K562 (cell line): ENCODE results near the gene TAF4. TPM values are rescaled to one million over a fixed set of nuclear protein-coding genes. Genes with fewer than 3 reads are reported as not detected.

Source experiments
- ATAC-seq: fragments of 200-7000 bp; cut with Tn5 transposase; 3 replicates; pipeline ENCODE4 v1.9.1; 2020; ENCODE audit warnings: moderate library complexity
- BruUV-seq: library from RNA; stranded (reverse); fragments of 400-500 nt; replicated peaks from 2 replicates; lab custom pipeline; 2021; lab: Mats Ljungman, UMichigan
- CTCF ChIA-PET: fragments of 300-600 bp; formaldehyde crosslinking; extraction: SDS; loops from one replicate; lab custom pipeline; 2021; ENCODE audit warnings: low intra/inter-chr PET ratio; lab: Yijun Ruan, JAX
- POLR2A ChIA-PET: fragments of 300-600, 350-650 bp; sonication (Branson Sonifier 250); formaldehyde crosslinking; extraction: SDS; loops from one replicate; lab custom pipeline; 2021; ENCODE audit warnings: antibody characterized with exemption, inconsistent platforms; lab: Yijun Ruan, JAX
- DNase-seq, 4 experiments: peaks; one replicate each; pipeline versions ENCODE4 v3.0.0 to v3.0.0-alpha.2; 2011 to 2018; ENCODE audit warnings: low spot score in 3 of 4, mixed read lengths in 3 of 4; ENCODE audit errors: extremely low read depth in 1 of 4
- FAIRE-seq: peaks from 2 replicates; lab custom pipeline; 2011; peaks lifted over from hg19 to GRCh38; lab: Jason Lieb, UNC
- H2AFZ ChIP-seq: 2 replicates; pipeline ENCODE4 v1.6.0; 2011; ENCODE audit warnings: low read depth, low read length, control low read depth, inconsistent platforms
- H3K27ac ChIP-seq: fragments of 200-600 bp; 3 replicates; pipeline ENCODE4 v1.8.0; 2011; ENCODE audit warnings: low read depth, mild to moderate bottlenecking, control low read depth, inconsistent platforms, low read length, moderate library complexity, mixed read lengths; ENCODE audit errors: extremely low read depth
- H3K27me3 ChIP-seq, 2 experiments: fragments of 300-600 bp in 1 of 2; 2 replicates in 1 of 2; 3 replicates in 1 of 2; pipeline versions ENCODE4 v1.6.0 to v1.8.0; 2011; ENCODE audit warnings: inconsistent platforms in 2 of 2, low read length in 2 of 2, mild to moderate bottlenecking in 1 of 2, mixed read lengths in 1 of 2, moderate library complexity in 1 of 2; ENCODE audit not compliant: control insufficient read depth in 2 of 2, insufficient read depth in 2 of 2
- H3K36me3 ChIP-seq: fragments of 300-600 bp; 3 replicates; pipeline ENCODE4 v1.8.0; 2011; ENCODE audit warnings: mild to moderate bottlenecking, low read length, inconsistent platforms; ENCODE audit not compliant: control insufficient read depth, insufficient read depth
- H3K4me1 ChIP-seq, 2 experiments: fragments of 200-600 bp in 1 of 2; replicated peaks in 1 of 2; 2 replicates in 1 of 2; 3 replicates in 1 of 2; pipeline versions ENCODE4 v1.5.1 to v1.8.0; 2011; ENCODE audit warnings: inconsistent platforms in 2 of 2, low read length in 2 of 2, mild to moderate bottlenecking in 1 of 2, mixed read lengths in 1 of 2, moderate library complexity in 1 of 2; ENCODE audit not compliant: control insufficient read depth in 2 of 2, insufficient read depth in 2 of 2
- H3K4me2 ChIP-seq: 2 replicates; pipeline ENCODE4 v1.6.1; 2011; ENCODE audit warnings: low read length, control low read depth, inconsistent platforms, mixed read lengths; ENCODE audit not compliant: insufficient read depth
- H3K4me3 ChIP-seq: fragments of 200-600 bp; sonication (generic), shearing (Covaris generic); 2 replicates; pipeline ENCODE4 v1.5.1; 2016; ENCODE audit warnings: control low read depth, inconsistent platforms
- H3K79me2 ChIP-seq: fragments of 200-600 bp; 3 replicates; pipeline ENCODE4 v1.8.0; 2011; ENCODE audit warnings: low read length, inconsistent platforms; ENCODE audit not compliant: control insufficient read depth, insufficient read depth
- H3K9ac ChIP-seq, 2 experiments: 2 replicates each; pipeline versions ENCODE4 v1.6.0 to v1.6.1; 2011; ENCODE audit warnings: low read depth in 2 of 2, low read length in 2 of 2, control low read depth in 1 of 2, inconsistent platforms in 1 of 2, mild to moderate bottlenecking in 1 of 2, mixed read lengths in 1 of 2; ENCODE audit not compliant: insufficient read depth in 1 of 2
- H3K9me1 ChIP-seq: one replicate; pipeline ENCODE4 v1.6.0; 2011; ENCODE audit warnings: inconsistent platforms, mild to moderate bottlenecking, low read length, moderate library complexity; ENCODE audit not compliant: control insufficient read depth, insufficient read depth
- H3K9me3 ChIP-seq: replicated peaks from 2 replicates; pipeline ENCODE4 v1.5.1; 2011; ENCODE audit warnings: low read depth, low read length, inconsistent platforms; ENCODE audit not compliant: control insufficient read depth, insufficient read depth
- H4K20me1 ChIP-seq: replicated peaks from 2 replicates; pipeline ENCODE4 v1.6.1; 2011; ENCODE audit warnings: low read length, inconsistent platforms, mixed read lengths; ENCODE audit not compliant: control insufficient read depth, insufficient read depth
- MAFG ChIP-seq: fragments of 450-650 bp; conservative IDR thresholded peaks from 2 replicates; pipeline ENCODE4 v1.6.1; 2016; ENCODE audit warnings: missing genetic modification characterization, missing compliant biosample characterization
- NR4A1 ChIP-seq, 2 experiments: fragments of 250-450 bp in 1 of 2; fragments of 450-650 bp in 1 of 2; sonication (Bioruptor Pico) in 1 of 2; IDR thresholded peaks; 2 replicates each; pipeline versions ENCODE4 v1.4.0 to v1.6.1; 2016 to 2020; ENCODE audit warnings: mild to moderate bottlenecking in 2 of 2, missing compliant biosample characterization in 1 of 2, missing genetic modification characterization in 1 of 2, moderate library complexity in 1 of 2
- RBM34 ChIP-seq: fragments of 200-400 bp; formaldehyde crosslinking; IDR thresholded peaks from 2 replicates; pipeline ENCODE4 v1.6.1; 2018; ENCODE audit warnings: low read length, borderline replicate concordance; ENCODE audit not compliant: insufficient read depth
- SREBF2 ChIP-seq: sonication (generic); formaldehyde crosslinking; IDR thresholded peaks from 2 replicates; pipeline ENCODE4 v1.4.0; 2020; ENCODE audit warnings: mild to moderate bottlenecking, missing genetic modification reagents
- ZNF830 ChIP-seq: fragments of 250-450 bp; sonication (Bioruptor Pico); IDR thresholded peaks from 2 replicates; pipeline ENCODE4 v1.5.0; 2021; ENCODE audit warnings: mild to moderate bottlenecking
- WGBS: fragments of 100-300 bp; shearing (Covaris generic); methylation state at CpG from one replicate; pipeline ENCODE4 v1.1.6; 2016; ENCODE audit warnings: low coverage, mixed read lengths; ENCODE audit not compliant: insufficient coverage; ENCODE audit errors: missing lambda C conversion rate; 5-methylcytosine and 5-hydroxymethylcytosine counted together
- in situ Hi-C: fragments of 300-500 bp; cut with MboI; formaldehyde crosslinking; loops from 4 replicates; pipeline ENCODE4 v1.15.0; 2018; ENCODE audit warnings: inconsistent platforms, mixed read lengths
- intact Hi-C: fragments of 100-400 bp; cut with micrococcal nuclease; formaldehyde crosslinking; loops from 2 replicates; pipeline ENCODE4 v1.14.2; 2022
- polyA plus RNA-seq, 8 experiments: library from polyadenylated mRNA; depleted of rRNA in 4 of 8; stranded (reverse) in 5 of 8; unstranded in 3 of 8; fragments of >200 nt; fragmentation: Nextera tagmentation in 2 of 8; fragmentation: Illumina TruSeq in 1 of 8; extraction: Ambion mirVana in 2 of 8; extraction: Trizol in 1 of 8; gene quantifications; 2 replicates each; pipeline versions ENCODE4 v1.2.1 to v1.2.3, GENCODE V29; 2011 to 2014; ENCODE audit warnings: inconsistent platforms in 1 of 8, missing spikeins in 1 of 8
- total RNA-seq, 7 experiments: library from RNA; depleted of rRNA in 6 of 7; stranded (reverse); fragments of >200 nt in 6 of 7; fragmentation: Illumina TruSeq in 2 of 7; extraction: Trizol in 2 of 7; gene quantifications; 2 replicates each; pipeline versions ENCODE4 v1.2.1 to v1.2.3, GENCODE V29; 2011 to 2021; ENCODE audit warnings: low replicate concordance in 1 of 7

The TAF4 gene
- total and polyA plus RNA-seq, 9 of the 15 experiments (the other 6 are each of a cell fraction or from before 2014, with no cell fraction given), result 0.44 to 28.3 (median 5.6) TPM

GRCh38 chr20:61937146-61937962, 128.3 kb downstream of the TAF4 start (continued):
- TF ChIP-seq NR4A1 (CRISPR knock-in tag; IDR thresholded peaks at IDR 0.05) (no peak), NR4A1 (tag; IDR thresholded peaks at IDR 0.05) (no peak), RBM34 (no peak), MAFG (tag) (no peak)
- TF ChIP-seq, all 486 proteins: peak for 0

- Histone ChIP-seq H3K4me2 (no peak overlapping the region), H3K9me1 (no peaks in the 10 kb centered on the region), H3K4me3 (no peak overlapping the region), H2AFZ (no peak overlapping the region), H3K9me3 (no peaks in the 10 kb centered on the region), H4K20me1 (peaks cover 13% of the 10 kb centered on the region), H3K27ac (no peak overlapping the region), H3K27me3 (peaks cover 14 to 58% of the 10 kb centered on the region in 2 experiments), H3K79me2 (no peaks in the 10 kb centered on the region), H3K9ac (no peak overlapping the region), H3K36me3 (no peaks in the 10 kb centered on the region), H3K4me1 (peaks cover 0 to 18% of the 10 kb centered on the region in 2 experiments; a peak in 2 of 5 replicates)
- intact Hi-C loops (no loop called here), in situ Hi-C loops (no loop called here)
- ChIA-PET CTCF (no interaction called here), POLR2A (interaction anchor here (0.6 kb wide), 1 partner anchor 23 kb away, joined by 3 read pairs; no protein-coding TSS in a partner anchor)
- no peak for ATAC-seq
- DNase-seq, result no peak
- TF ChIP-seq SREBF2 (CRISPR knock-in tag), result no peak
- TF ChIP-seq ZNF830 (CRISPR knock-in tag), result no peak
- no TSS peak for BruUV-seq
- WGBS, result 38% methylated on average over 15 of the region's 29 CpGs
- FAIRE-seq, result no peak
Measured at GRCh38 chr20:61936701-61937131, 129.0 kb downstream of the TAF4 start.
